C4-2B (cell line): ENCODE measurements around the gene INHBC.

Experiments
- ZFX ChIP-seq: fragments of 450-650 bp; IDR thresholded peaks from 2 replicates; pipeline ENCODE4 v1.6.1; 2017
- TF ChIP-seq, protein P1 (sequence below): fragments of 450-650 bp; conservative IDR thresholded peaks from 2 replicates; pipeline ENCODE4 v1.5.1; 2017; ENCODE audit warnings: mild to moderate bottlenecking

DNA sequence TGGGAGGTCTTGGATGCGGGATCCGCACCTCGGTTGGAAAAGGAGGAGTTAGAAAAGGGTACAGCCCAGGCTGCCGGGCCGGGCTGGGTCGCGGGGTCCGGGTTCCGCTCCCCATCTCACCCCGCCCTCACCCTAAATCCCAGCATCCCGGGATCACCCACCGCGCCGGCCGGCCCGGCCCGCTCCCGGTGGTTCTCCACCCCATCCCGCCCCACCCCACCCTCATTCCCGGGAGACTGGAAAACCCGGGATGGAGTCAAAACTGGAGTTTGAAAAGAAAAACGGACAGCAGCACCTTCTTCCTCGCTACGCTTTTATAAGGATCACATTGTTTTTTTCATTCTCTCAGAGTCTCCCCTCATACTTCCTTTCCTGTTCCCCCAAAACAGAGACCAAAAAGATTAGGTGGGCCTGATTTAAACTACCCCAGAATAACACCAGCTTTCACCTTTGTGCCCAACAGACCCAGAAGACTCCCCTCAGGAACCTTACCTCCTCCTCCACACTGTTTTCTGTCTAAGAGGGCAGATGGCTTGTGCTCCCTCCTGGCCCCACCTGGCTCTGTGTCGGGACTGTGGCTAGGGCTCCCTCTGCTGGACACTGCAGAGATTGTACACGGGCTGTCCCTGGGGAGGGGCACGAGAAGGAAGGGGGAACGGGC is 27.8 kb downstream of the INHBC start:
- TF ChIP-seq, protein P1, sequence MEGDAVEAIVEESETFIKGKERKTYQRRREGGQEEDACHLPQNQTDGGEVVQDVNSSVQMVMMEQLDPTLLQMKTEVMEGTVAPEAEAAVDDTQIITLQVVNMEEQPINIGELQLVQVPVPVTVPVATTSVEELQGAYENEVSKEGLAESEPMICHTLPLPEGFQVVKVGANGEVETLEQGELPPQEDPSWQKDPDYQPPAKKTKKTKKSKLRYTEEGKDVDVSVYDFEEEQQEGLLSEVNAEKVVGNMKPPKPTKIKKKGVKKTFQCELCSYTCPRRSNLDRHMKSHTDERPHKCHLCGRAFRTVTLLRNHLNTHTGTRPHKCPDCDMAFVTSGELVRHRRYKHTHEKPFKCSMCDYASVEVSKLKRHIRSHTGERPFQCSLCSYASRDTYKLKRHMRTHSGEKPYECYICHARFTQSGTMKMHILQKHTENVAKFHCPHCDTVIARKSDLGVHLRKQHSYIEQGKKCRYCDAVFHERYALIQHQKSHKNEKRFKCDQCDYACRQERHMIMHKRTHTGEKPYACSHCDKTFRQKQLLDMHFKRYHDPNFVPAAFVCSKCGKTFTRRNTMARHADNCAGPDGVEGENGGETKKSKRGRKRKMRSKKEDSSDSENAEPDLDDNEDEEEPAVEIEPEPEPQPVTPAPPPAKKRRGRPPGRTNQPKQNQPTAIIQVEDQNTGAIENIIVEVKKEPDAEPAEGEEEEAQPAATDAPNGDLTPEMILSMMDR, result peak; percentile 98
- no peak for TF ChIP-seq ZFX
